NOMO-1 treated with DMSO at 0.1 percent for 48 hours (cell line): ENCODE measurements around the gene CHKA.

Source experiments
- DNase-seq: peaks from one replicate; lab custom pipeline; 2025; ENCODE audit not compliant: unreplicated experiment; lab: John Stamatoyannopoulos, UW

Gene CHKA

GRCh38 chr11:68143310-68143689 is 22.1 kb upstream of the CHKA start:
- no peak for DNase-seq

- DNase-seq = no peak
Observed at GRCh38 chr11:68142441-68143309, 21.5 kb upstream of the CHKA start.

- peak; percentile 82 for DNase-seq
Observed at GRCh38 chr11:68142028-68142412, 20.8 kb upstream of the CHKA start.

GRCh38 chr11:68141246-68142027 is 20.2 kb upstream of the CHKA start:
- no peak for DNase-seq

GRCh38 chr11:68140496-68141245 is 19.5 kb upstream of the CHKA start:
- DNase-seq = no peak

- no peak for DNase-seq
Observed at GRCh38 chr11:68138237-68138636, 17.0 kb upstream of the CHKA start.

- no peak for DNase-seq
Observed at GRCh38 chr11:68137833-68138232, 16.6 kb upstream of the CHKA start.

GRCh38 chr11:68136866-68137265 is 15.7 kb upstream of the CHKA start:
- DNase-seq = no peak

- no peak for DNase-seq
Observed at GRCh38 chr11:68135161-68135560, 14.0 kb upstream of the CHKA start.

- DNase-seq = no peak
Observed at GRCh38 chr11:68133761-68134160, 12.6 kb upstream of the CHKA start.

GRCh38 chr11:68130121-68130520 is 8.9 kb upstream of the CHKA start:
- DNase-seq = no peak

GRCh38 chr11:68128682-68129327 is 7.6 kb upstream of the CHKA start:
- no peak for DNase-seq

- DNase-seq = no peak
Observed at GRCh38 chr11:68127714-68128681, 6.8 kb upstream of the CHKA start.

- no peak for DNase-seq
Observed at GRCh38 chr11:68125164-68125563, 4.0 kb upstream of the CHKA start.

GRCh38 chr11:68122936-68123539 is 1.9 kb upstream of the CHKA start:
- no peak for DNase-seq

GRCh38 chr11:68120273-68121066 is 718 bp downstream of the CHKA start:
- peak; percentile 40 for DNase-seq

GRCh38 chr11:68118706-68119448 is 2.3 kb downstream of the CHKA start:
- peak; percentile 94 for DNase-seq

- no peak for DNase-seq
Observed at GRCh38 chr11:68117853-68118470, 3.2 kb downstream of the CHKA start.
